Activated gamma-delta T cell treated with Interleukin-2 at 50 U/mL for 16 hours (primary cell): ENCODE measurements around the gene HIC1.

Experiments
- DNase-seq: peaks from one replicate; pipeline ENCODE4 v3.0.0-alpha.2; 2020

HIC1 gene

DNA sequence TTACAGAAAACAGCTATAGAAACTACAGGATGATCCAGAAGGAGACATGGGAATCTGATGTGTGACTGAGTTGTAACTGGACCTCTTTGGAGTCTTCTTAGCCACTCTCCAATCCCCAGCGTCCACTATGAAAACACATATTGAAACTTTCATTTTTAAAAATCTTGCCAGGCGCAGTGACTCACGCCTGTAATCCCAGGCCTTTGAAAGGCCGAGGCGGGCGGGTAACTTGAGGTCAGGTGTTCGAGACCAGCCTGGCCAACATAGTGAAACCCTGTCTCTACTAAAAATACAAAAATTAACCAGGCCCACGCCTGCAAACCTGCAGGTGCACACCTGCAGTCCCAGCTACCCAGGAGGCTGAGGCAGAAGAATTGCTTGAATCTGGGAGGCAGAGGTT, 53.3 kb downstream of the HIC1 start:
- no peak for DNase-seq

DNA sequence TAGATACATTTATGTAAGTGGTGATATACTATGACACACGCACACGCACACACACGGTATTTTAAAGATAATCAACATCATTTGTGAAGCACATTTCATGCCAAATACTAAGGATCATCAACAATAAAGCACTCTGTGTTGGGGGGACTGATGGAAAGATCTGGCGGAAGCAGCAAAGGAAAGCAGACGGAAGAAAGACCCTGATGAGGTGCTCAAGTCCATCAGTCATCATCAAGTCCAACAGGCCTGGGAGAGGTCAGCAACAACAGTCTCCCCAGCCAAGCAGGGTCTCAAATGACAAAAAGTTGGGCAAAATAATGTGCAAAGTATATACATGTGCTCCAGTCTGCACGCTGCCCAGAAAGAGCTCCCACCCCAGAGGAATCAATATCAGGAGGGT, 55.5 kb downstream of the HIC1 start:
- no peak for DNase-seq

DNA sequence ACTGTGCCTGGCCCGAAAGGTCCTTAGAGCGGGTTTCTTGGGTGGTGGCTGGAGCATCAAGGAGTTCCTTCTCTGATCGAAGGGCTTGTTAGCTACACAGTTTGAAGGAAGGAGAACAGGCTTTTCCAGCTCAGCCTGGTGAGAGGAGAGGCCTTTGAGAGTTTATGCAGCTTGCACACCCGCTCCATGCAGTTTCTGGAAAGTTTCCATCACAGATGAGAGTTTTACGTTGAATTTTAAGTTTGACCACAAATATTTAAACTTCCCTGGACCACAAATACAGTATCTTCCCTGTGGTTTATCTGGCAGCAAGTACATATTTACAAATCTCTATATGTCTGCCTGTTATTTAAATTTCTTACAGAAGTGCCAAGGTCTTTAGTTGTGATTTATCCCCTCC, 56.8 kb downstream of the HIC1 start:
- no peak for DNase-seq
